Measurements from ENCODE around the gene MMP14. TPM values are rescaled to one million over a fixed set of nuclear protein-coding genes. Genes with fewer than 3 reads are reported as not detected.

Gene MMP14
- total RNA-seq, 4 donors from 2014 or later, result 106 to 161 (median 128) TPM

GRCh38 chr14:22839159-22839779, 2.9 kb downstream of the MMP14 start:
- Histone ChIP-seq H3K9me3 (no peaks in the 10 kb centered on the region), H3K27ac (peak overlapping the region; percentile 96), H3K4me3 (peak overlapping the region; percentile 86), H3K4me1 (peaks cover 60% of the 10 kb centered on the region), H3K36me3 (peaks cover 32% of the 10 kb centered on the region), H3K27me3 (no peaks in the 10 kb centered on the region)
- 31% methylated on average over 6 of the region's 6 CpGs for WGBS
- TF ChIP-seq POLR2A (IDR thresholded peaks at IDR 0.05), result peak in 1 of 2 donors; percentile 63
- no peak for TF ChIP-seq EP300 (IDR thresholded peaks at IDR 0.05)
- no peak for TF ChIP-seq CTCF (IDR thresholded peaks at IDR 0.05)
- peak in 2 of 3 donors; percentile 64 to 77 for TF ChIP-seq POLR2AphosphoS5 (IDR thresholded peaks at IDR 0.05)
- peak; percentile 89 to 90 for DNase-seq (ENCODE audit: low spot score in 2 of 2)

GRCh38 chr14:22841311-22841710, 4.9 kb downstream of the MMP14 start:
- WGBS, result 84% methylated on average over 8 of the region's 9 CpGs
- no peak for DNase-seq (ENCODE audit: low spot score in 2 of 2)

GRCh38 chr14:22841769-22842168, 5.4 kb downstream of the MMP14 start:
- Histone ChIP-seq H3K9me3 (no peaks in the 10 kb centered on the region), H3K27ac (peak overlapping the region; percentile 55), H3K27me3 (no peaks in the 10 kb centered on the region), H3K4me1 (peaks cover 75% of the 10 kb centered on the region), H3K4me3 (no peak overlapping the region), H3K36me3 (peaks cover 57% of the 10 kb centered on the region)
- WGBS, result 91% methylated on average over 8 of the region's 8 CpGs
- DNase-seq (ENCODE audit: low spot score in 2 of 2), result no peak
- TF ChIP-seq CTCF (IDR thresholded peaks at IDR 0.05) (no peak), EP300 (IDR thresholded peaks at IDR 0.05) (no peak), POLR2AphosphoS5 (IDR thresholded peaks at IDR 0.05) (no peak), POLR2A (IDR thresholded peaks at IDR 0.05) (no peak)

More at GRCh38 chr14:22841311-22841710, 4.9 kb downstream of the MMP14 start:
- Histone ChIP-seq H3K4me3 (no peak overlapping the region), H3K27me3 (no peaks in the 10 kb centered on the region), H3K27ac (peak overlapping the region; percentile 55), H3K9me3 (no peaks in the 10 kb centered on the region), H3K4me1 (peaks cover 71% of the 10 kb centered on the region), H3K36me3 (peaks cover 52% of the 10 kb centered on the region)
- TF ChIP-seq EP300 (IDR thresholded peaks at IDR 0.05) (no peak), CTCF (IDR thresholded peaks at IDR 0.05) (no peak), POLR2A (IDR thresholded peaks at IDR 0.05) (no peak), POLR2AphosphoS5 (IDR thresholded peaks at IDR 0.05) (no peak)

GRCh38 chr14:22842211-22843122, 6.1 kb downstream of the MMP14 start:
- TF ChIP-seq POLR2A (IDR thresholded peaks at IDR 0.05) (no peak), EP300 (IDR thresholded peaks at IDR 0.05) (no peak), POLR2AphosphoS5 (IDR thresholded peaks at IDR 0.05) (no peak), CTCF (IDR thresholded peaks at IDR 0.05) (no peak)
- WGBS, result 84% methylated on average over 28 of the region's 28 CpGs
- Histone ChIP-seq H3K4me1 (peaks cover 82% of the 10 kb centered on the region), H3K27ac (peak overlapping the region; percentile 35), H3K27me3 (no peaks in the 10 kb centered on the region), H3K36me3 (peaks cover 60% of the 10 kb centered on the region), H3K4me3 (no peak overlapping the region), H3K9me3 (no peaks in the 10 kb centered on the region)
- DNase-seq (ENCODE audit: low spot score in 2 of 2), result peak in 1 of 2 donors; percentile 51

Measured in suprapubic skin (tissue), 4 donors.